Measurements from ENCODE around the gene CELF3. TPM values are rescaled to one million over a fixed set of nuclear protein-coding genes. Genes with fewer than 3 reads are reported as not detected.

The CELF3 gene
- total RNA-seq, 1 experiment from 2014 or later, result not detected

Other genes starting within 250 kb of the CELF3 start
- 11.4 and 18.6 TPM in 2 replicates for gene CGN, start 205.4 kb downstream of the CELF3 start, total RNA-seq (2014; rRNA removed; shearing (Covaris generic))
- 3.5 and 8.2 TPM in 2 replicates for gene TUFT1, start 176.5 kb downstream of the CELF3 start, total RNA-seq (2014; rRNA removed; shearing (Covaris generic))
- gene SNX27, start 104.8 kb downstream of the CELF3 start, total RNA-seq (2014; rRNA removed; shearing (Covaris generic)), result 25.5 and 32.7 TPM in 2 replicates
- gene RIIAD1, start 4.7 kb upstream of the CELF3 start, total RNA-seq (2014; rRNA removed; shearing (Covaris generic)), result not detected in 2 replicates
- 173 and 199 TPM in 2 replicates for gene MRPL9, start 46.7 kb upstream of the CELF3 start, total RNA-seq (2014; rRNA removed; shearing (Covaris generic))
- 20.6 and 21.2 TPM in 2 replicates for gene TDRKH, start 73.7 kb upstream of the CELF3 start, total RNA-seq (2014; rRNA removed; shearing (Covaris generic))
- not detected in 2 replicates for gene LINGO4, start 88.6 kb upstream of the CELF3 start, total RNA-seq (2014; rRNA removed; shearing (Covaris generic))
- gene RORC, start 115.0 kb upstream of the CELF3 start, total RNA-seq (2014; rRNA removed; shearing (Covaris generic)), result not detected in 2 replicates
- gene C2CD4D, start 123.0 kb upstream of the CELF3 start, total RNA-seq (2014; rRNA removed; shearing (Covaris generic)), result not detected in 2 replicates
- gene THEM5, start 136.9 kb upstream of the CELF3 start, total RNA-seq (2014; rRNA removed; shearing (Covaris generic)), result not detected in 2 replicates
- gene THEM4, start 192.7 kb upstream of the CELF3 start, total RNA-seq (2014; rRNA removed; shearing (Covaris generic)), result not detected in 2 replicates

All from G401 (cell line).